Heart left ventricle (tissue), 13 donors: Measurements from ENCODE around the gene HHIP.

Source experiments
- CTCF ChIP-seq, 12 donors: fragments of 200-600 bp; sonication (generic) in 4 of 12; IDR thresholded peaks; one replicate each; pipeline versions ENCODE4 v1.5.0 to v1.8.0; 2018 to 2022; ENCODE audit warnings: antibody characterized with exemption in 12 of 12, mild to moderate bottlenecking in 5 of 12
- POLR2A ChIP-seq, 2 donors: fragments of 450-650 bp; IDR thresholded peaks; one replicate each; pipeline ENCODE4 v1.6.1; 2017; ENCODE audit warnings: antibody characterized with exemption in 2 of 2, mild to moderate bottlenecking in 2 of 2, moderate library complexity in 2 of 2
- donor health status: ischemic (EF 13 %, LVEDD 7.1; RV severe dilation, severe dysfunction).
- donor health status: DM: no; HTN: yes; CAD: no.
- donor health status: DM: no; HTN: no; CAD: no.
- donor health status: ischemic (EF 25% LVEDD 6.9; RV normal size, moderate dysfunction).
- donor health status: ischemic (EF 25% LVEDD 5.7; RV mildly dilated, moderate dysfunction).
- donor health status: ischemic (EF 35%, LVEDD 5.7; RV mildly dilated, moderate dysfunction).
- donor health status: nonischemic (EF 11% LVEDD 7.7; RV severe dilation, severe dysfunction).
- donor health status: DM: yes; HTN: yes; CAD: no.
- donor health status: PGD.
- donor health status: ischemic (EF 29% LVEDD 5.4; RV normal size, mild dysfunction).
- donor health status: nonischemic (EF 23%, LVEDD 6.1; RV moderate dilation, normal function).

GRCh38 chr4:144645631-144646522 lies at the start of gene HHIP:
- TF ChIP-seq CTCF (IDR thresholded peaks at IDR 0.05) (no peak), POLR2A (IDR thresholded peaks at IDR 0.05) (no peak)
